Measurements from ENCODE around the gene TRIM15. TPM values are rescaled to one million over a fixed set of nuclear protein-coding genes. Genes with fewer than 3 reads are reported as not detected.
A peak's percentile ranks its signal among the peaks of the same experiment; 100 is the strongest.
"Not testable (repeated sequence)": the region's sequence is repeated elsewhere in the genome, so short reads cannot be mapped to it uniquely, and the experiment has no call there.

TRIM15 gene
- total RNA-seq, 1 donor from 2014 or later: 19.6 TPM

DNA sequence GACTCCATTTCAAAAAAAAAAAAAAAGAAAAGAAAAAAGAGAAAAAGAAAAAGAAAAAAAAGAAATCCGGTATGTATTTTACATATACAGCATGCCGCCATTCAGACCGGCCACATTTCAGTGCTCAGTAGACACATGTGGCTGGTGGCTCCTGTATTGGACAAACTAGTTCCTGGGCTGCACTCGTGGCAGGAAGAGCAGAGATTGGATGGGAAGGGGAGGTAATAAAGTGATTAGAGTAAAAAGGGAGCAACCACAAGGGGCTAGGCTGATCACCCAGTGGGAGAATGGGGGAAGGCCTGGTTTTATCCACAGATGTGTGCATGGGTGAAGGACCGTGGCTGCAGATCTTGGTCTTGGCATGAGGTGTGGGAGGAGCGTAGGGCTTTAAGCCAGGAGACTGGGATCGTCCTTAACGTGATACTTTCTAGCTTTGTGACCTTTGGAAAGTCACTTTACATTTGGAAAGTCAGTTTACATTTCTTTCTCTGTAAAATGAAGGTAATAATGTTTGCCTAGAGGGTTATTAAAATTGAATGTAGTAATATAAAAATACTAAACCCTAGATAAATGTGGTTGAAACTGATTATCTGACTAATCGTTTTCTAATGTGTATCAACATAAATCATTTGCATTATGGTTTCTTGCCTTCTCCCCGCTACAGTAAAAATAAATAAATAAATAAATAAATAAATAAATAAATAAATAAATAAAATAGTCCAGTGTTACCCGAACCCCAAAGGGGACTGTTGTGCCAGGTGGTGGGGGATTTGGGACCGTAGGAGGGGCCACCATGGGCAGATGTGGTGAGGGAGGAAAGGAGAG, 869 bp upstream of the TRIM15 start:
- no peak for DNase-seq (ENCODE audit: low spot score)

DNA sequence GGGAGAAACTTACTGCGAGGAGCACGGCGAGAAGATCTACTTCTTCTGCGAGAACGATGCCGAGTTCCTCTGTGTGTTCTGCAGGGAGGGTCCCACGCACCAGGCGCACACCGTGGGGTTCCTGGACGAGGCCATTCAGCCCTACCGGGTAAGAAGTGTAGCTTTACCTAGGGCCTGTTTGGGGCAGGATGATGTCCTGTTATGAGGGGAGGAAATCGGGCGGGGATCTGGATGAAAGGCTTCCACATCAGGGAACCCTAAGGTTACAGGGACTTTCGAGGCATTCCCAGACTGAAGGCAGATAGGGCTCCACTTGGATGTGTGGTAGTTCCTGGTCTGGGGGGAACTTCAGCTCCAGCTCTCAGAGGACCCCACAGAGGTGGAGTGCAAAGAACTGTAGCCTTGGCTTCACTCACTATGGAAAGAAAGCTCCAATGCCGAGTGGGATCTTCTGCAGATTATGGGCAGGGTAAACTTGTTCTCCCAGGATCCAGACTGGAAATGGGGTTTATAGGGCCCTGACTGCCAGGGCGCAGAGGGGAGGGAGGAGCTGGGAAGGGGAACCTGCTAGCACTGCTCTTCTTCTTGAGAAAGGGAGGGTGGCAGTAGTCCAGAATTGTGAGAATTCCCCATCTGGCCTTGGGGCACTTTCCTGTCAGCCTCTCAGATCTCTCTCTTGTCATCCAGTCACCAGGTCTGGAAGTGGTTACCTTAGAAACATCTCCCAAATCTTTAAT, 740 bp downstream of the TRIM15 start:
- DNase-seq (ENCODE audit: low spot score): no peak

DNA sequence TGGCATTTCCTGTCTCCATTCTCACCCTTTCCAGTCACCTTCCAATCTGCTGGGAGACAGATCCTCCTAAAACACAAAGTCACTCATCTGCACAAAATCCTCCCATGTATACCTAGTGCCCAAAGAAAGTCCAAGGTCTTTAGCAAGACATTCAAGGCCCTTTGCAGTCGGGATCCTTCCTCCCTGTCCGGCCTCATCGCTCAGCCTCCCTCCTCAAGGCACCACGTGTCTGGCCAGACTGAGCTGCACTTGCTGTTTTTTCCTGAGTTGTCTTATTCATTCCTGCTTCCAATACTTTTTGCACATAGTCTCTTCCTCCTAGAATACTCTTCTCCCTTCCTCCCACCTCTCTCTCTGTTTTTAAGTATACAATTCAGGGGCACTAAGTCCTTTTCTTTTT, 1.4 kb downstream of the TRIM15 start:
- no peak for DNase-seq (ENCODE audit: low spot score)

DNA sequence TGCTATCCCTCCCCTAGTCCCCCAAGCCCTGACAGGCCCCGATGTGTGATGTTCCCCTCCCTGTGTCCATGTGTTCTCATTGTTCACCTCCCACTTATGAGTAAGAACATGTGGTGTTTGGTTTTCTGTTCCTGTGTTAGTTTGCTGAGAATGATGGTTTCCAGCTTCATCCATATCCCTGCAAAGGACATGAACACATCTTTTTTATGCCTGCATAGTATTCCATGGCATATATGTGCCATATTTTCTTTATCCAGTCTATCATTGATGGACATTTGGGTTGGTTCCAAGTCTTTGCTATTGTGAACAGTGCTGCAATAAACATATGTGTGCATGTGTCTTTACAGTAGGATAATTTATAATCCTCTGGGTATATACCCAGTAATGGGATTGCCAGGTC, 1.9 kb downstream of the TRIM15 start:
- not testable (repeated sequence) for DNase-seq (ENCODE audit: low spot score)

DNA sequence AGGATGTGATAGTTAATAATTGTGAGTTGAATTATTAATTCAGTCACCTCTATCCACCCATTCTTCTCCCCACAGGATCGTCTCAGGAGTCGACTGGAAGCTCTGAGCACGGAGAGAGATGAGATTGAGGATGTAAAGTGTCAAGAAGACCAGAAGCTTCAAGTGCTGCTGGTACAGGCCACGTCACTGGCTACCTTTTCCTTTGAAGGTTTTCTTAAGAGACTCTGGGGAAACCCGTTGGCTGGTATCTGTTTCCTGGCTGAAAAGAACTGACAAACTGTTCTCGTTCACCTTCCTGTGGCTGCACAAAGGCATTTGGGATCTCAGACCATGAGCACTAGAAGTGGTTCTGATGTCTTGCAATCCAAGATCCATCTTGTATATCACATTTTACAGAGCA, 3.8 kb downstream of the TRIM15 start:
- no peak for DNase-seq (ENCODE audit: low spot score)

DNA sequence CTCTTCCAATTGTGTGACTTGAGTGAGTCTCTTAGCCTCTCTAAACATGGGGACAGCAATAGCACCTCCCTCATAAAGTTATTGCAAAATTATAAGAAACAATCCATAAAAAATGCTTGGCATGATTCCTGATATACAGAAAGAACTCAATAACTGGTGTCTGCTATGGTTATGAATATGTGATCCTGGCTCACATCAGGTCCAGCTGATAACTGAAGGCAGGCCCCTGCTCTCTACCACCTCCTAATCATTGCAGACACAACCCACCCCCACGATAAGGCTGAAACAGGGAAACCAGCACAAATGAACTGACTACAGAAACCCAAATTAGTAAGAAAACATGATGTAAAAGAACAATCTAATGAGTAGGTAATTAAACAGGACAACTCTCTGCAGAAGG, 5.4 kb downstream of the TRIM15 start:
- DNase-seq (ENCODE audit: low spot score): no peak

DNA sequence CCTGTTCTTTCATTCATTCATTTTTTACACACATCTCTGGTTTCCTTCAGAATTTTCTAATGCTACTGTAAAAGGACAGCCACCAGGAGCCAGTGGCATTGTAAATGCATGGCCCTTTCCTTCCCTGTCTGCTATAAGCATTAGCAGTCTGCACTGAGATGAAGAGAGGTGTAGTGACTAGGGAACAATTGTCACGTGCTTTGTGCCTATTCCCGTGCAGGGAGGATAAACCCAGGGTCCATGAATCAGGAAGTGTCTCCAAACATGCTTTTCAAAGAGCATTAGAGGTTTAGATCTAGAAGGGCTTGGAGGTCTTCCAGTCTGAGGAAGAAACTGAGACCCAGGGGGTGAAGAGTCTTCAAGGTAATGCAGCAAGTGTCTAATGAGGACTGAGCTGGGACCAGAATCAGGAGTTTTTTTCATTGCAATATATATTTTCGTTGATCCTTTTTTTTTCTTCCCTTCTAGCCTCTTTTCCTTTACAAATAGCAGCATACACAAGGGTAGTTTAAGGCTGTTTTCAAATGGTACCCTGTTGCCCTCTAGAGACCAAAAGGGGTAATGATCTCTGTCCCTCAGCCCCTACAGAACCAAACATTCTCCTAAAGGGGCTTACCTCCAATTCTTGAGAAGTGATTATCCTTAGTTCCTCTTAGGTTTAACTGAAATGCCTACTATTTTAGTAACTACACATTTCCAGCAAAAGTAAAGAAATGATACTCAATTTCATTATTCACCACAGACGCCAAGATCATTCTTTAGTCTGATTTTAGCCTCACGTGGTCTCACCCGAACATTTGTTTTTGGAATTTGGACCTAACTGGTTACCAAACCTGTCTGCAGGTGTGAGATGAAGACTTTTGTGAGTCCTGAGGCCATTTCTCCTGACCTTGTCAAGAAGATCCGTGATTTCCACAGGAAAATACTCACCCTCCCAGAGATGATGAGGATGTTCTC, 6.6 kb downstream of the TRIM15 start:
- DNase-seq (ENCODE audit: low spot score): no peak

DNA sequence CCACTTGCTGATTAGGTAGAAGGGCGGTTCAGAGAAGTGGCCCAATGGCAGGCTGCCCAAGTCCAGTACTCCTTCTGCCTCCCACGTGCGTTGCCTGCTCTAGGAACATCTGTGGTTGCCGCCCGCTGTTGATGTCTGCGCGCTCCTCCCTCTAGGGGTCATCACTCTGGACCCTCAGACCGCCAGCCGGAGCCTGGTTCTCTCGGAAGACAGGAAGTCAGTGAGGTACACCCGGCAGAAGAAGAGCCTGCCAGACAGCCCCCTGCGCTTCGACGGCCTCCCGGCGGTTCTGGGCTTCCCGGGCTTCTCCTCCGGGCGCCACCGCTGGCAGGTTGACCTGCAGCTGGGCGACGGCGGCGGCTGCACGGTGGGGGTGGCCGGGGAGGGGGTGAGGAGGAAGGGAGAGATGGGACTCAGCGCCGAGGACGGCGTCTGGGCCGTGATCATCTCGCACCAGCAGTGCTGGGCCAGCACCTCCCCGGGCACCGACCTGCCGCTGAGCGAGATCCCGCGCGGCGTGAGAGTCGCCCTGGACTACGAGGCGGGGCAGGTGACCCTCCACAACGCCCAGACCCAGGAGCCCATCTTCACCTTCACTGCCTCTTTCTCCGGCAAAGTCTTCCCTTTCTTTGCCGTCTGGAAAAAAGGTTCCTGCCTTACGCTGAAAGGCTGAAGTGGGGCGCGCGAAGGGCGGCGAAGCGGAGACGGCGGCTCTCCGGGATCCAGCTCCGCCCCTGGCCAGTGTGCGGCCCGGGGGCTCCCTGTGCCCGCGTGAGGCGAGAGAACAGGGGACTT, 8.5 kb downstream of the TRIM15 start:
- DNase-seq (ENCODE audit: low spot score): no peak

DNA sequence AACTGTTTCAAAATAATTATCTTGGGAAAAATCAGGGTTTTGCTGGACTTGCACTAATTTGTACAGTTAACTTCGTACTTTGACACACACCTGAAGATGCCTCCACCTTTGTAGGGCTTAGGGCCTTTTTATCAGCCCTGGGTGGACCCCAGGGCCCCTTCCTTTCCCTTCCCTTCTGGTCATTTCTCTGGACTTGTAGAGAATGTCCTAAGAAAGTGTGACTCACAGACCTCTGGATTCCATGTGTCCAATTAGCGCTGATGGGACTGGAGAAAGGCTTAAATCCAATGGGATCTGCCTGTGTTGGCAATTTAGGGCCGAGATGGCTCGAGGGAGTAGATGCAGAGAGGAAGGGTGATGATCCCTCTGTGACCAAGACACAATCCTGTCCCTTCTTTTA, 9.3 kb downstream of the TRIM15 start:
- DNase-seq (ENCODE audit: low spot score): no peak

DNA sequence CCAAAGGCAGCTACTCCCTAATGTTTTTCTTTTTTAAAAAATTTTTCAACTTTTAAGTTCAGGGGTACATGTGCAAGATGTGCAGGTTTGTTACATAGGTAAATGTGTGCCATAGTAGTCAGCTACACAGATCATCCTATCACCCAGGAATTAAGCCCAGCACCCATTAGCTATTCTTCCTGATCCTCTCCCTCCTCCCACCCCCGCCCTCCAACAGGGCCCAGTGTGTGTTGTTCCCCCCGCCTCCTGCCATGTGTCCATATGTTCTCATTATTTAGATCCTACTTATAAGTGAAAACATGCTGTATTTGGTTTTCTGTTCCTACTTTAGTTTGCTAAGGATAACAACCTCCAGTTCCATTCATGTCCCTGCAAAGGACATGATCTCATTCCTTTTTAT, 12.4 kb downstream of the TRIM15 start:
- DNase-seq (ENCODE audit: low spot score): no peak

DNA sequence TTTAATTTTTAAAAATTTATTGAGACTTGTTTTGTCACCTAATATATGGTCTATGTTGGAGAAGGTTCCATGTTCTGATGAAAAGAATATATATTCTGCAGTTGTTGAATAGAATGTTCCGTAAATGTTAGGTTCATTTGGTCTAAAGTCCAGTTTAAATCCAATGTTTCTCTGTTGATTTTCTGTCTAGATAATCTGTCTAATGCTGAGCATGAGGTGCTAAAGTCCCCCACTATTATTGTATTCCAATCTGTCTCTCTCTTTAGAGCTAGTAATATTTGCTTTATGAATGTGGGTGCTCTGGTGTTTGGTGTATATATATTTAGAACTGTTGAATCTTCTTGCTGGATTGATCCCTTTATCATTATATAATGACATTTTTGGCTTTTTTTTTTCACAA, 15.5 kb downstream of the TRIM15 start:
- no peak for DNase-seq (ENCODE audit: low spot score)

DNA sequence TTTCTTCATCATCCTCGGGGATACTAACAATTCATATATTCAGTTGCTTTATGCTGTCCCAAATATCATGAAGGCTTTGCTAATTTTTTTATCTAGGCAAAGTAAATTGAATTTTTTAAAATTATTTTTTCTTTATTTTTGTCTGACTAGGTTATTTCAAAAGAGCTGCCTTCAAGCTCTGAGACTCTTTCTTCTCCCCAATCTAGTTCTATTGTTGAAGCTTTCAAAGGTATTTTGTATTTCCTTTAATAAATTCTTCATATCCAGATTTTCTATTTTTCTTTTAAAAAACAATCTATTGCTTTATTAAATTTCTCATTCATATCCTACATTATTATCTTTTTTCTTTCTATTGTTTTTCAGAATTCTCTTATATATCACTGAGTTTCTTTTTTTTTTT, 16.8 kb downstream of the TRIM15 start:
- no peak for DNase-seq (ENCODE audit: low spot score)

DNA sequence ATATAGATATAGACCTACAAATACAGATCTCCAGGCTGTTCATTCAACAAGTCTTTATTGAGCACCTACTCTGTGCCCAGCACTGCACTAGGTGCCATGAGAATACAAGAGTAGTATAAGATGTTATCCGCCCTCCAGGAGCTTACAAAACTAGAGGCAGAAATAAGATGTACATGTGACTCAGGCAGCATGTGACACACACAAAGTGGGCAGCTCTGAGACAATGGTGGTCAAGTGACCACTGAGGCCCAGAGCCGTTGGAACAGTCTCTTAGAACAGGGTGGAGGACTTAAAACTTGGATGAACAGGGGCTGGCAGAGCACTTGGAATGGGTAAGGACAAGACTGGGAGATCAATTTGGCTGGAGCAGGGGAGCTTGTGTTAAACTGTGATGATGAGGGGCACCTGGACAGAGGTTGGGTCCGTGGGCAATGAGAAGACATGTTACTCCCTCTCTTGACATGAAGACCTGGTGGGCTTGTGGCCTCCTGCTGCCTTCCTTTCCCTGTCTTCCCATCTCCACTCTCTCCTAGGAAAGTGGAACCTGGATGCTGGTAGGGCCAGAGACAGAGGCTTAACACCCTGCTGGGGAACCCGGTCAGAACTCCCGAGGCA, 21.2 kb downstream of the TRIM15 start:
- DNase-seq (ENCODE audit: low spot score): no peak

DNA sequence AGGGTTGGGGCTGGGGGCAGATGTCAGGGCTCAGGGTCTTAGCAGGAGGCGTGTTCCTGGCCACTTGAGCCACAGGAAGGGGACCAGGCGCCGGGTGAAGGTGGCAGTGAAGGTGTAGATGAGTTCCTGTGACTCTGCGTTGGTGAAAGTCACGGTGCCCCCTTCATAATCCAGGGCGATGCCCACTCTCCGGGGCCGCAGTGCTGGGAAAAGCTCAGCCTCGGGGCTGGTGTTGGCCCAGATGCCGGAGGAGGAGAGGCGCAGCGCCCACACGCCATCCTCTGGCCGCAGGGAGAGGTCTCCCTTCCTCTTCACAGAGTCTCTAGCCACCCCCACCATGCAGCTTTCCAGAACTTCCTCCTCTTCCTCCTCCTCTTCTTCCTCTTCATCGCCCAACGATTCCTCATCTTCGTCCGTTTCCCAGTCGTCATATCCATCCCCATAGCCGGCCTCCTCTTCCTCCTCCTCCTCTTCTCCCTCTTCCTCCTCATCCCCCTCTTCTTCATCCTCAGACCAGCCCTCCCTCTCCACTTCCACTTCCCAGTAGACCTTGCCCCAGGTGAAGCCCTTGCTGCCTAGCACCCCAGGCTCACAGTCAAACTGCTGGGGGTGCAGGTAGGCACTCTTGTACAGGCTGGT, 22.6 kb downstream of the TRIM15 start:
- no peak for DNase-seq (ENCODE audit: low spot score)

DNA sequence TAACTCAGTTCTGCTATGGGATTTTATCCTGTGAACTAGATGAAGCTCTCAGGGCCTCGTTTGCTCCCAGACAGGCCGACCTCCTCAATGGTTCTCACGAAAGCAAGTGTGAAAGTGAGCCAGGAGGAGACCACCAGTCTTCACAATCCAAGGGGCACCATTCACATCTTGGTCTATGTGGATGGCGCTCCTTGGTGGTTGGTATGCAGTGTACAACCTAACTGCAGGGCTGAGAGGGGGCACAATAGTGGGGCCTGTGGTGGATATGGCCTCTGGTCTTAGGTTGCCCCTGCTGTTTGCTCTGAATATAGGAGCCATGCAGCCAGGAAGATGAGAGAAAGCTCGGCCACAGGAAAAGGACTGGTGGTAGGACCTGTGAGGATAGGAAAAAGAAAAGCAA, 25.2 kb downstream of the TRIM15 start:
- DNase-seq (ENCODE audit: low spot score): no peak

DNA sequence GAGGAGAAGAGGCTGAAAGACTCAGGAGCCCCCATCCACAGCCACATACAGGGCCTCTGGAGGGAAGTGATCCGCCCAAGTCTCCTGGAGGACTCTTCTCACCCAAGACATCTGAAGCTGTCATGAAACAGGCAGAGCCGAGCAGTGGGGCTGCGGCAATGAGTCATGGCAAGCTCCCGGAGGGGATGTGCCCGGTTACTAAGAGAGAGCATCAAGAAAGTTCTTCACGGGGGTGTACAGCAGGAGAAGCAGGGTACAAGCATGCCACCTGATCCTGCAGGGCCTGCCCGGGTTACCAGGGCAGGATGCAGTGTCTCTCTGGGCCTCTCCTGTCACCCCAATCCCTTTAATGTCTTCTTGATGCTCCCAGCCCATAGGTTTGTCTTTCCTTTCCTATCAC, 28.7 kb downstream of the TRIM15 start:
- DNase-seq (ENCODE audit: low spot score): no peak

DNA sequence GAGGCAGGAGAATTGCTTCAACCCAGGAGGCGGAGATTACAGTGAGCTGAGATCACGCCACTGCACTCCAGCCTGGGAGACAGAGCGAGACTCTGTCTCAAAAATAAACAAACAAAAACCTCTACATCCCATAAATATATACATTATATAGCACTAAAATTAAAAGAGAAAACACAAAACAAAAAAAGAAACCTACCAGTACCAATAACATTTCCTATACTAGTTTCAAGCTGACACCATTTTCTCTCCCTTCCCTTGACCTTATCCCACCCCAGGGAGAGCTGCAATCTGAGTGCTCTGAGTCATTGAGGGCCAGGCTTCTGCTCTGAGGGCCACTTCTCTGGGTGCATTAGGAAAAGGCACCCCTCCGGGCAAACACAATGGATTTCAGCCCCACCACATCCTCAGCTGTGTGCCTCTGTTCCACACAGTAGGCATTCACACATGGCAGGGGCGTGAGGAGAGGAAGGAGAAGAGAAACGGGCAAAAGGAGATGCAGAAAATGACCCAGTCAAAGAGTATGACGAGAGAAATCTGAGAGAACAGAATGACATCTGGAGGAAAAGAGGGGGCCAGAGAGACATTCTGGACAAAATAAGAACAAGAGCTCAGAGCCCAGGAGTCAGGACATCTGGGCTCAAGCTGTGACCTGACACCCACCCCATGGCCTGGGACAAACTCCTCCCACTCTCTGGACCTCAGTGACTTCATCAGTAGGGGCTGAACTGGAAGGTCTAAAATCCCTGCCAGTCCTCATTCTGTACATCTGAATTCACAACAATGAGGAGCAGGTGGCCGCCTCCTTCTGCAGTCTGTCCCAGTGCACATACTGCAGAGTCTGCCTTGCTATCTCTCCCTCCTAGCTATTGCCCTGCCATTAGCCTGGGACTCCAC, 31.7 kb downstream of the TRIM15 start:
- DNase-seq (ENCODE audit: low spot score): peak; percentile 7

DNA sequence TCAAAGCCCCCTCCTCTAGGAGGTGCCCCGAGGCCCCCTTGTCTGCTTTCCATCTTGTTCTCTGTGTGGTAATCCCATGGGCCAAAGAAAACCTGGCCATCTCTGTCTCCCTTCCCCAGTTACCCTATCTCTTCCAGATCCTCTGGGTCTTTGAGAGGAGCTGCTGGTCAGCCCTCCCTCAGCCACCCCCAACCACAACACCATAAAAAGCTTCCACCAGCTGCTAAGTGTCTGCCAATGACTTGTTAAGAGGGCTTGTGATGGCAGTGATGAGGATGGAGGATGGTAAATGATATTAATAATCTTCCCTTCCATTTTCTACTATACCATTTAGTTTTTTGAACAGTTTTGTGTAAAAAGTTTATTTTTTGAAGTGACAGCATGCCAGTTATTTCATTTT, 32.6 kb downstream of the TRIM15 start:
- no peak for DNase-seq (ENCODE audit: low spot score)

DNA sequence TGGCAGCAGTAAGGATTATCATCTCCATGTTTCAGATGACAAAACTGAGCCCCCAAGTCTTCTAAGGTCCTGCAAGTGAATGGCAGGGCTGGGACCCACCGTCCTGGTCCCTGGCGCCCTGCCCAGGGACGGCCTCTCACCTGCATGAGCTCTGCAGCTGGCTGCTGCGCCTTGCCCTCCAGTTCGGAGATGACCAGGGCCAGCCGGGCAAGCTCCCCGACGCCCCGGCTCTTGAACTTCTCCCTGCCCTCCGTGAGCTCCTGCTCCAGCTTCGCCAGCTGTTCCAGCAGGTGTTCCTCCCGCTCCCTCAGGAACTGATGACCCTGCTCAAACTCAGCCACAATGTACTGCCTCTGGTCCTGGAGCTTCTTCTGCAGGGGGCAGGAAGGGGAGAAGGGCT, 33.0 kb downstream of the TRIM15 start:
- no peak for DNase-seq (ENCODE audit: low spot score)
